H1 (cell line): ENCODE data around the gene ARFGEF3. TPM values are rescaled to one million over a fixed set of nuclear protein-coding genes. Genes with fewer than 3 reads are reported as not detected.

Experiments used
- CTCF ChIA-PET: fragments of 300-600 bp; sonication (Branson Sonifier 250); formaldehyde crosslinking; loops from one replicate; lab custom pipeline; 2021; ENCODE audit not compliant: partially characterized antibody; lab: Charles Lee
- POLR2A ChIA-PET: fragments of 300-600 bp; sonication (Branson Sonifier 250); formaldehyde crosslinking; loops from one replicate; lab custom pipeline; 2021; ENCODE audit warnings: inconsistent platforms; ENCODE audit not compliant: partially characterized antibody; lab: Charles Lee
- DNase-seq, 2 experiments: peaks; one replicate each; pipeline versions ENCODE4 v3.0.0 to v3.0.0-alpha.2; 2010 to 2022; ENCODE audit warnings: low spot score in 2 of 2, low read depth in 1 of 2, mixed read lengths in 1 of 2
- FAIRE-seq: peaks from 2 replicates; lab custom pipeline; 2011; peaks lifted over from hg19 to GRCh38; lab: Jason Lieb, UNC
- H2AFZ ChIP-seq: 2 replicates; pipeline ENCODE4 v1.8.1; 2012; ENCODE audit warnings: low read length, inconsistent platforms
- H2AK5ac ChIP-seq: 2 replicates; pipeline ENCODE4 v1.6.1; 2013; ENCODE audit warnings: low read depth, low read length
- H2BK120ac ChIP-seq: replicated peaks from 2 replicates; pipeline ENCODE3; 2013; ENCODE audit warnings: low read depth, low read length, inconsistent platforms
- H2BK12ac ChIP-seq: 2 replicates; pipeline ENCODE4 v1.6.1; 2013; ENCODE audit warnings: low read depth, low read length
- H2BK15ac ChIP-seq: 2 replicates; pipeline ENCODE4 v1.6.1; 2013; ENCODE audit warnings: low read length
- H2BK20ac ChIP-seq: 2 replicates; pipeline ENCODE4 v1.6.1; 2013; ENCODE audit warnings: low read length
- H2BK5ac ChIP-seq: 2 replicates; pipeline ENCODE4 v1.6.1; 2013; ENCODE audit warnings: low read depth, low read length
- H3K14ac ChIP-seq: 2 replicates; pipeline ENCODE4 v1.6.1; 2013; ENCODE audit warnings: inconsistent platforms; ENCODE audit not compliant: insufficient read length
- H3K18ac ChIP-seq: 2 replicates; pipeline ENCODE4 v1.6.1; 2013; ENCODE audit warnings: low read length; ENCODE audit errors: extremely low read depth
- H3K23ac ChIP-seq: 2 replicates; pipeline ENCODE4 v1.6.1; 2013; ENCODE audit warnings: inconsistent platforms; ENCODE audit not compliant: insufficient read length
- H3K23me2 ChIP-seq: 2 replicates; pipeline ENCODE4 v1.6.1; 2013; ENCODE audit warnings: low read depth, low read length
- H3K27ac ChIP-seq: 2 replicates; pipeline ENCODE4 v1.6.1; 2011; ENCODE audit warnings: low read depth, low read length, inconsistent platforms
- H3K27me3 ChIP-seq, 4 experiments: replicated peaks in 1 of 4; 1 replicate in 1 of 4; 2 replicates in 3 of 4; pipeline versions ENCODE4 v1.6.1 to v1.8.1; 2011 to 2013; ENCODE audit warnings: low read length in 3 of 4, mild to moderate bottlenecking in 3 of 4, inconsistent platforms in 2 of 4, mixed read lengths in 2 of 4, moderate library complexity in 1 of 4; ENCODE audit not compliant: control insufficient read depth in 3 of 4, insufficient read depth in 3 of 4; ENCODE audit errors: extremely low read depth in 1 of 4
- H3K36me3 ChIP-seq, 4 experiments: 2 replicates each; pipeline versions ENCODE4 v1.6.1 to v1.8.1; 2011 to 2013; ENCODE audit warnings: mild to moderate bottlenecking in 4 of 4, low read length in 3 of 4, moderate library complexity in 2 of 4, control low read depth in 1 of 4, inconsistent platforms in 1 of 4; ENCODE audit not compliant: insufficient read depth in 4 of 4, control insufficient read depth in 2 of 4
- H3K4ac ChIP-seq: replicated peaks from 2 replicates; pipeline ENCODE3; 2013; ENCODE audit warnings: low read length, low read depth, mixed read lengths, inconsistent platforms; ENCODE audit not compliant: insufficient read length
- H3K4me1 ChIP-seq, 4 experiments: replicated peaks in 1 of 4; 1 replicate in 1 of 4; 2 replicates in 3 of 4; pipeline versions ENCODE4 v1.6.1 to v1.8.1; 2011 to 2013; ENCODE audit warnings: low read length in 3 of 4, inconsistent platforms in 2 of 4, mixed read lengths in 1 of 4; ENCODE audit not compliant: insufficient read depth in 4 of 4, control insufficient read depth in 3 of 4
- H3K4me2 ChIP-seq, 2 experiments: 2 replicates each; pipeline versions ENCODE4 v1.6.1 to v1.8.1; 2011 to 2013; ENCODE audit warnings: low read depth in 2 of 2, low read length in 2 of 2, control low read depth in 1 of 2, inconsistent platforms in 1 of 2, mild to moderate bottlenecking in 1 of 2; ENCODE audit not compliant: insufficient read depth in 1 of 2
- H3K4me3 ChIP-seq, 4 experiments: fragments of 200-600, 300-600 bp in 1 of 4; sonication (generic), shearing (Covaris generic), sonication (Bioruptor Twin) in 1 of 4; 2 replicates each; pipeline versions ENCODE4 v1.5.1 to v1.8.1; 2011 to 2016; ENCODE audit warnings: low read length in 4 of 4, low read depth in 3 of 4, control low read depth in 2 of 4, inconsistent platforms in 2 of 4, mild to moderate bottlenecking in 2 of 4, mixed read lengths in 1 of 4, moderate library complexity in 1 of 4; ENCODE audit not compliant: insufficient read depth in 2 of 4; ENCODE audit errors: extremely low read depth in 1 of 4
- H3K56ac ChIP-seq: replicated peaks from 2 replicates; pipeline ENCODE3; 2013; ENCODE audit warnings: low read depth, mild to moderate bottlenecking, mixed read lengths, low read length, inconsistent platforms; ENCODE audit not compliant: insufficient read length
- H3K79me1 ChIP-seq: 2 replicates; pipeline ENCODE4 v1.6.1; 2013; ENCODE audit warnings: low read depth, low read length, control low read depth
- H3K79me2 ChIP-seq, 2 experiments: 2 replicates each; pipeline versions ENCODE4 v1.6.1 to v1.8.1; 2012 to 2013; ENCODE audit warnings: low read length in 2 of 2, mild to moderate bottlenecking in 2 of 2, inconsistent platforms in 1 of 2; ENCODE audit not compliant: insufficient read depth in 2 of 2, control insufficient read depth in 1 of 2
- H3K9ac ChIP-seq, 4 experiments: replicated peaks in 1 of 4; 1 replicate in 1 of 4; 2 replicates in 3 of 4; pipeline versions ENCODE4 v1.6.1 to v1.8.1; 2011 to 2013; ENCODE audit warnings: low read depth in 3 of 4, low read length in 3 of 4, control low read depth in 2 of 4, mild to moderate bottlenecking in 2 of 4, moderate library complexity in 2 of 4, inconsistent platforms in 1 of 4; ENCODE audit errors: extremely low read depth in 1 of 4
- H3K9me3 ChIP-seq, 2 experiments: 2 replicates each; pipeline versions ENCODE4 v1.6.1 to v1.8.1; 2012 to 2013; ENCODE audit warnings: mild to moderate bottlenecking in 2 of 2, moderate library complexity in 2 of 2, control low read depth in 1 of 2, inconsistent platforms in 1 of 2, low read depth in 1 of 2, low read length in 1 of 2, mixed read lengths in 1 of 2; ENCODE audit not compliant: insufficient read depth in 2 of 2
- H4K20me1 ChIP-seq, 2 experiments: replicated peaks in 1 of 2; 2 replicates each; pipeline versions ENCODE3 to v1.8.1; 2011 to 2013; ENCODE audit warnings: inconsistent platforms in 2 of 2, low read length in 2 of 2, mild to moderate bottlenecking in 1 of 2; ENCODE audit not compliant: insufficient read depth in 2 of 2, control insufficient read depth in 1 of 2
- H4K5ac ChIP-seq: 2 replicates; pipeline ENCODE4 v1.6.1; 2013; ENCODE audit warnings: low read length, low read depth, mixed read lengths, inconsistent platforms; ENCODE audit not compliant: insufficient read length
- H4K8ac ChIP-seq: 2 replicates; pipeline ENCODE4 v1.8.0; 2013; ENCODE audit warnings: mild to moderate bottlenecking, moderate library complexity, low read length, inconsistent platforms; ENCODE audit not compliant: insufficient read depth; ENCODE audit errors: extremely low read depth
- H4K91ac ChIP-seq: replicated peaks from 2 replicates; pipeline ENCODE3; 2013; ENCODE audit warnings: low read length, mixed read lengths, inconsistent platforms; ENCODE audit not compliant: insufficient read length
- CBX8 ChIP-seq: fragments of 300-800, 300-1000 bp; sonication (generic); IDR thresholded peaks from 2 replicates; pipeline ENCODE4 v1.7.1; 2016; ENCODE audit warnings: low read depth, low read length, borderline replicate concordance
- CHD1 ChIP-seq: IDR thresholded peaks from 2 replicates; pipeline ENCODE4 v1.6.1; 2012; ENCODE audit warnings: low read depth, low read length, improper control_type of control experiment
- CHD2 ChIP-seq: IDR thresholded peaks from 2 replicates; pipeline ENCODE4 v1.6.1; 2012; ENCODE audit warnings: low read length, improper control_type of control experiment
- EGR1 ChIP-seq: IDR thresholded peaks from 2 replicates; pipeline ENCODE4 v1.6.1; 2011; ENCODE audit warnings: low read depth, low read length, borderline replicate concordance
- EZH2 ChIP-seq: fragments of 200-600 bp; sonication (generic); IDR thresholded peaks from 2 replicates; pipeline ENCODE4 v1.7.1; 2012; ENCODE audit warnings: low read depth, mild to moderate bottlenecking, moderate library complexity, low read length, inconsistent platforms; ENCODE audit not compliant: severe bottlenecking
- HDAC2 ChIP-seq, 2 experiments: fragments of 300-600 bp in 1 of 2; sonication (generic) in 1 of 2; IDR thresholded peaks; 2 replicates each; pipeline ENCODE4 v1.6.1; 2011 to 2012; ENCODE audit warnings: low read depth in 2 of 2, low read length in 2 of 2, mild to moderate bottlenecking in 2 of 2, moderate library complexity in 2 of 2, borderline replicate concordance in 1 of 2, inconsistent platforms in 1 of 2
- KDM1A ChIP-seq: fragments of 200-600, 300-600 bp; sonication (generic); IDR thresholded peaks from 2 replicates; pipeline ENCODE4 v1.7.1; 2016; ENCODE audit warnings: mild to moderate bottlenecking, low read length, borderline replicate concordance
- RBBP5 ChIP-seq: IDR thresholded peaks from 2 replicates; pipeline ENCODE4 v1.7.1; 2012; ENCODE audit warnings: low read depth, mild to moderate bottlenecking, inconsistent platforms, low read length, moderate library complexity, borderline replicate concordance
- RXRA ChIP-seq: IDR thresholded peaks from 2 replicates; pipeline ENCODE4 v1.6.1; 2011; ENCODE audit warnings: low read depth, mild to moderate bottlenecking, low read length, moderate library complexity; ENCODE audit not compliant: insufficient read depth
- SIRT6 ChIP-seq: IDR thresholded peaks from one replicate; pipeline ENCODE4 v1.7.1; 2012; ENCODE audit warnings: low read length, inconsistent platforms
- TCF12 ChIP-seq: IDR thresholded peaks from 2 replicates; pipeline ENCODE4 v1.6.1; 2011; ENCODE audit warnings: low read depth, mild to moderate bottlenecking, low read length
- USF2 ChIP-seq: IDR thresholded peaks from 2 replicates; pipeline ENCODE4 v1.6.1; 2011; ENCODE audit warnings: low read length, improper control_type of control experiment
- WGBS, 2 experiments: shearing (Covaris generic) in 1 of 2; methylation state at CpG; one replicate each; pipeline versions ENCODE4 v1.1.6 to v1.1.7; 2013 to 2015; ENCODE audit warnings: low lambda C conversion rate in 2 of 2, mixed read lengths in 2 of 2, inconsistent platforms in 1 of 2, low coverage in 1 of 2, missing lambda C conversion rate in 1 of 2; ENCODE audit not compliant: insufficient replicate concordance in 2 of 2, insufficient coverage in 1 of 2, insufficient read length in 1 of 2; ENCODE audit errors: extremely low coverage in 1 of 2, missing lambda C conversion rate in 1 of 2; 5-methylcytosine and 5-hydroxymethylcytosine counted together
- polyA plus RNA-seq, 7 experiments: library from polyadenylated mRNA; depleted of rRNA in 3 of 7; stranded (reverse) in 5 of 7; unstranded in 2 of 7; fragments of >200 nt in 5 of 7; fragments of 200-250 nt in 2 of 7; gene quantifications; 1 replicate in 5 of 7; 2 replicates in 1 of 7; 4 replicates in 1 of 7; pipeline versions ENCODE4 v1.2.1 to v1.2.3, GENCODE V29; 2011 to 2013; ENCODE audit warnings: missing spikeins in 2 of 7, mixed read lengths in 2 of 7
- total RNA-seq: library from RNA; stranded (reverse); fragmentation: NEBNext Ultra II Directional; extraction: Animal tissue kit (Norgen Biotek cat#: 25700); gene quantifications from 2 replicates; pipeline ENCODE4 v1.2.1, GENCODE V29; 2021

Gene ARFGEF3
- total and polyA plus RNA-seq, 2 of the 8 experiments (the other 6 are each of a cell fraction or from before 2014, with no cell fraction given): 5.8 to 23.2 TPM

- peaks cover 3 to 24% (median 12%) of the 10 kb centered on the region in 4 experiments; a peak in 5 of 8 replicates for H3K36me3 ChIP-seq
Measured at GRCh38 chr6:138300469-138300868, 138.7 kb downstream of the ARFGEF3 start.

More at GRCh38 chr6:138300469-138300868, 138.7 kb downstream of the ARFGEF3 start:
- Histone ChIP-seq H2BK5ac (no peak overlapping the region), H3K27ac (no peak overlapping the region), H4K8ac (no peak overlapping the region), H2BK20ac (no peak overlapping the region), H3K23me2 (no peaks in the 10 kb centered on the region), H3K14ac (no peak overlapping the region), H4K20me1 (no peaks in the 10 kb centered on the region), H2AFZ (no peak overlapping the region), H3K9ac (no peak overlapping the region), H3K79me1 (no peaks in the 10 kb centered on the region), H4K91ac (no peak overlapping the region), H2AK5ac (no peak overlapping the region), H3K4me3 (no peak overlapping the region), H2BK120ac (no peak overlapping the region), H2BK15ac (no peak overlapping the region), H3K4me2 (no peak overlapping the region), H3K56ac (no peak overlapping the region), H3K9me3 (no peaks in the 10 kb centered on the region), H3K18ac (no peak overlapping the region), H2BK12ac (no peak overlapping the region), H3K4me1 (no peaks in the 10 kb centered on the region), H3K4ac (no peak overlapping the region), H3K23ac (no peak overlapping the region), H4K5ac (no peak overlapping the region), H3K27me3 (no peaks in the 10 kb centered on the region), H3K79me2 (no peaks in the 10 kb centered on the region)
- FAIRE-seq (no peak), DNase-seq (no peak)
- CTCF ChIA-PET: interaction anchor here (0.6 to 3.8 kb wide), 4 partner anchors 8 to 184 kb away, joined by 3 to 17 read pairs (median 10); no protein-coding TSS in a partner anchor
- POLR2A ChIA-PET: no interaction called here
- 94% methylated on average over 4 of the region's 4 CpGs; no CpG with 5 or more reads in 1 of the 2 experiments for WGBS, 2 experiments
- TF ChIP-seq RXRA: no peak
- no peak for TF ChIP-seq CHD1
- TF ChIP-seq USF2: no peak
- TF ChIP-seq EZH2: no peak
- TF ChIP-seq CHD2: no peak
- no peak for TF ChIP-seq TCF12
- TF ChIP-seq HDAC2 (IDR thresholded peaks at IDR 0.05; ENCODE audit: borderline replicate concordance in 1 of 2, low read depth in 2 of 2, low read length in 2 of 2): no peak
- TF ChIP-seq RBBP5: no peak
- TF ChIP-seq CBX8: no peak
- no peak for TF ChIP-seq KDM1A
- no peak for TF ChIP-seq EGR1
- no peak for TF ChIP-seq SIRT6
- TF ChIP-seq, all 59 proteins: peak for 0
